Spleen (tissue), 7 donors: ENCODE results near the gene POLRMT.
A peak's percentile ranks its signal among the peaks of the same experiment; 100 is the strongest.

ENCODE experiments used
- POLR2A ChIP-seq, 3 donors: fragments of 450-650 bp; IDR thresholded peaks; one replicate each; pipeline ENCODE4 v1.5.1; 2017; ENCODE audit warnings: antibody characterized with exemption in 3 of 3, mild to moderate bottlenecking in 1 of 3
- POLR2AphosphoS5 ChIP-seq, 3 donors: sonication (generic); formaldehyde crosslinking; IDR thresholded peaks; one replicate each; pipeline ENCODE4 v1.5.1; 2017; ENCODE audit warnings: antibody characterized with exemption in 3 of 3
- TF ChIP-seq, protein P1 (sequence below), 11 experiments: fragments of 200-600 bp in 7 of 11; fragments of 450-650 bp in 4 of 11; sonication (generic) in 4 of 11; IDR thresholded peaks in 8 of 11; conservative IDR thresholded peaks in 3 of 11; 1 replicate in 7 of 11; 2 replicates in 4 of 11; pipeline versions ENCODE4 v1.4.0 to v1.8.0; 2016 to 2021; ENCODE audit warnings: antibody characterized with exemption in 11 of 11, inconsistent platforms in 4 of 11, mild to moderate bottlenecking in 1 of 11
- donor health status: DM: no; HTN: no; CAD: no; lungs with moderate emphysema.
- donor health status: DM: no; HTN: no; CAD: no.
- donor health status: DM: no; HTN: no; CAD: no.

DNA sequence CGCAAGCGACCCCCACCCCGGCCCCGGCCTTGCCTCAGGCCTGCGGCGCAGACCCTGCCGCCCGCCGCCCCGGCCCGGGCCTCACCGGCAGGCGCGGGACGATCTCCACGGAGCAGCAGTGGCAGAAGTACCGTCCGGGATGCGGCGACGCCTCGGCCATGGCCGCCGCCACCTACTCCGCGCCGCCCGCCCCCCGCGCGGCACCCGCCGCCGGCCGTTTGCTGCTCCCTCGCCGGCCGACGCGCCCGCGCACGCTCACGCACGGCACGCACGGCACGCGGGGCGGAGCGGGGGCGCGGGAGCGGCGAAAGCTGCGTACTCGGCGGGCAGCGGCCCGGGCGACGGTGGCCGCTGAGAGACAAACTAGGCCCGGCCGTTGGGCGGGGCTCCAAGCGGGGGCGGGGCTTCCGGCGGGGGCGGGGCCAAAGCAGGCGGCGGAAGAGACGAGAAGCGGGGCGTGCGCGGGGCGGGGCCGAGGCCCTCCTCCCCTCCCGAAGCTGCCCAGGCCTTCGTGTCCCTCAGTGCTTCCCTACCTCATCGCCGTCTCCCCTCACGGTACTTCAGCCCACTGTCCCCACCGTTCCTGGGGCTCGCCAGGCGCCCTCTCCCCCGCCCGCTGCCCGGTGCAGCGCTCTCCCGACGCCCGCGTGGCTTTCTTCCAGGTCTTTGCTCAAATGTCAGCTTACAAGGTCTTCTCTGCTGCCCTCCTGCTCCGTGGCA is 29.8 kb upstream of the POLRMT start, which contains the start of gene RNF126:
- TF ChIP-seq, protein P1, sequence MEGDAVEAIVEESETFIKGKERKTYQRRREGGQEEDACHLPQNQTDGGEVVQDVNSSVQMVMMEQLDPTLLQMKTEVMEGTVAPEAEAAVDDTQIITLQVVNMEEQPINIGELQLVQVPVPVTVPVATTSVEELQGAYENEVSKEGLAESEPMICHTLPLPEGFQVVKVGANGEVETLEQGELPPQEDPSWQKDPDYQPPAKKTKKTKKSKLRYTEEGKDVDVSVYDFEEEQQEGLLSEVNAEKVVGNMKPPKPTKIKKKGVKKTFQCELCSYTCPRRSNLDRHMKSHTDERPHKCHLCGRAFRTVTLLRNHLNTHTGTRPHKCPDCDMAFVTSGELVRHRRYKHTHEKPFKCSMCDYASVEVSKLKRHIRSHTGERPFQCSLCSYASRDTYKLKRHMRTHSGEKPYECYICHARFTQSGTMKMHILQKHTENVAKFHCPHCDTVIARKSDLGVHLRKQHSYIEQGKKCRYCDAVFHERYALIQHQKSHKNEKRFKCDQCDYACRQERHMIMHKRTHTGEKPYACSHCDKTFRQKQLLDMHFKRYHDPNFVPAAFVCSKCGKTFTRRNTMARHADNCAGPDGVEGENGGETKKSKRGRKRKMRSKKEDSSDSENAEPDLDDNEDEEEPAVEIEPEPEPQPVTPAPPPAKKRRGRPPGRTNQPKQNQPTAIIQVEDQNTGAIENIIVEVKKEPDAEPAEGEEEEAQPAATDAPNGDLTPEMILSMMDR (IDR thresholded peaks at IDR 0.05 in 8 of 11, conservative IDR thresholded peaks at IDR 0.05 in 3 of 11): peak in 2 of 11 experiments; percentile 8 to 14
- peak in 1 of 3 donors; percentile 58 for TF ChIP-seq POLR2A (IDR thresholded peaks at IDR 0.05)
- TF ChIP-seq POLR2AphosphoS5 (IDR thresholded peaks at IDR 0.05): peak; percentile 82 to 88 (median 86)
